Measurements from ENCODE around the gene IL17F. TPM values are rescaled to one million over a fixed set of nuclear protein-coding genes. Genes with fewer than 3 reads are reported as not detected.

Gene IL17F
- polyA plus RNA-seq, 6 donors from 2014 or later = not detected

DNA sequence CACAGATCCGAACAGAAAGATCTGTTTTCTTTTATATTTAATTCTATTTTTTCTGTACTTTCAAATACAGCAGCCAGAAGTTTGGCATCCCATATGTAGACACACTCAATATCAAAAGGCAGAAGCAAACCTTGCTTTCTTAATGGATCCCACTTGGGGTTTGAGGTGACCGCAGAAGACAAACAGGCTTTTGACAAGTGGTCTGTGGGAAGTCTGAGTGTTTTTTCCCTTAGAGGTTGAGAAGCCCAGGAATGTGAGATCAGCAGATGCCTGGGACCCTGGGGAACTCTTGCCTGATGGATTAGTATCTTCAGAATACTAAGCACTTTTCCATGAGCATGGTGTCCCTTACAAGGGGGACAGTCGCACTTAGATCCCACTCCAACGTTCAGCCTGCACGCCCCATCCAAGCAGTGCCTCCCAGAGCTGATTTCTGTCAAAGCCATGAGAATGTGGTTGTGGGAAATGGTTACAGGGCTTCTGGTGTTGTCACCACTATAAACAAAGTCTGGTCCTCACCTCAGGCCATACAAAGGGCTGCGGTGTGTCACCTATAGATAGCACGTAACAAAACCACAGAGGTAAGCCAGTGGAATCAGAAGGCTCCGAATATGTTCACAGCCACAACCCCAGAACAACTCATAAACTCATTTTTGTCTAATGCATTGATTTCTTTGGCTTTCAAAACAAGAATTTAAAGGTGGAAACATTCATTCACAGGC is 12.7 kb downstream of the IL17F start:
- no peak for DNase-seq
- Mint-ChIP-seq H3K9me3 (peaks cover 0 to 2% (median 0%) of the 10 kb centered on the region in 7 donors), H3K27me3 (peaks cover 0 to 17% (median 5%) of the 10 kb centered on the region in 3 donors), H3K4me1 (no peaks in the 10 kb centered on the region), H3K27ac (no peak overlapping the region), H3K4me3 (no peak overlapping the region), H3K36me3 (no peaks in the 10 kb centered on the region)
- no peak for ATAC-seq (ENCODE audit: low read depth in 2 of 2)

DNA sequence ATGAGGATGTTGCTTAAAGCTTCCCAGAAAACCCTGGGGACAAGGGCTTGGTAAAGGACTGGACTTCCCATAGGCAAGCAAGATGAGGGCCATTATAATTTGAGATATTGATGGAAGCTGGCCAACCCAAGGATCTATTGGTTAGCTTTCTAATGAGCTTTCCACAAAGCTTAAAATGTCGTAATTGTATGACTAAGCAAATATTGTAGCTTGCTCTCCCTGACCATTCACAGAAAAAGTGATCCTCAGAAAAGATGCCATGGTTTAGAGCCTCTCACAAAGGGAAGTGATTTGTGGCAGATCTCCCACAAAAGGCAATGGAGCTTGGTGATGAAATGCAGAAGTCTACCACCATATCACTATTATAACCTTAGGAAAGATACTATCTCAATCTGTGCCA is 13.6 kb downstream of the IL17F start:
- H3K27me3 Mint-ChIP-seq = peaks cover 0 to 8% (median 5%) of the 10 kb centered on the region in 3 donors
- ATAC-seq (ENCODE audit: low read depth in 2 of 2) (no peak), DNase-seq (no peak)
- no peak overlapping the region for H3K4me3 Mint-ChIP-seq
- no peak overlapping the region for H3K27ac Mint-ChIP-seq
- H3K4me1 Mint-ChIP-seq = no peaks in the 10 kb centered on the region
- no peaks in the 10 kb centered on the region for H3K36me3 Mint-ChIP-seq
- peaks cover 0 to 2% (median 0%) of the 10 kb centered on the region in 7 donors for H3K9me3 Mint-ChIP-seq

- no peak for DNase-seq
- no peak for ATAC-seq (ENCODE audit: low read depth in 2 of 2)
- H3K27me3 Mint-ChIP-seq = peaks cover 6 to 13% (median 8%) of the 10 kb centered on the region in 3 donors
- H3K27ac Mint-ChIP-seq = no peak overlapping the region
- no peaks in the 10 kb centered on the region for H3K36me3 Mint-ChIP-seq
- no peaks in the 10 kb centered on the region for H3K4me1 Mint-ChIP-seq
- peaks cover 0 to 2% (median 0%) of the 10 kb centered on the region in 7 donors for H3K9me3 Mint-ChIP-seq
- no peak overlapping the region for H3K4me3 Mint-ChIP-seq
These were observed 16.8 kb downstream of the IL17F start for GRCh38 chr6:52227495-52227894.

GRCh38 chr6:52221302-52221701 is 23.0 kb downstream of the IL17F start:
- Mint-ChIP-seq H3K4me3 (no peak overlapping the region), H3K27me3 (peaks cover 8 to 15% (median 13%) of the 10 kb centered on the region in 3 donors), H3K4me1 (no peaks in the 10 kb centered on the region), H3K9me3 (no peaks in the 10 kb centered on the region), H3K36me3 (no peaks in the 10 kb centered on the region), H3K27ac (no peak overlapping the region)
- ATAC-seq (ENCODE audit: low read depth in 2 of 2) (no peak), DNase-seq (no peak)

DNA sequence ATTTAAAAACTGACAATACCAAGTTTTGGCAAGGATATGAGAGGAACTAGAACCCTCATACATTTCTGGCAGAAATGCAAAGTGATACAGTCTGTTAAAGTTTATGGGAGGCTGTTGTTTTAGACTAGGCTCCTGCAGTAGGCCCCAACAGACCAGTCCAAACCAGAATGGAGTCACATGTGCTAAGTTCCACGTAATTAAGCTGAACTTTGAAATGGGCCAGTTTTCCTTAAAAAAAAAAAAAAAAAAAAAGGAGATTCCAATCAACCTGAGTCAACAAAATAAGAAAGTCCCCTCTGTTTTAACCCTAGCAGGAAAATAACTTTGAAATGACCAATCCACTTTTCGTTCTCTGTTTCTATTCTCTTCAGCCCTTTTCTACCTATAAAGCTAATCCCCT is 26.5 kb downstream of the IL17F start:
- peaks cover 0 to 12% (median 0%) of the 10 kb centered on the region in 3 donors for H3K27me3 Mint-ChIP-seq
- DNase-seq = no peak
- no peak overlapping the region for H3K27ac Mint-ChIP-seq
- H3K36me3 Mint-ChIP-seq = no peaks in the 10 kb centered on the region
- H3K4me1 Mint-ChIP-seq = no peaks in the 10 kb centered on the region
- ATAC-seq (ENCODE audit: low read depth in 2 of 2) = no peak
- no peaks in the 10 kb centered on the region for H3K9me3 Mint-ChIP-seq
- H3K4me3 Mint-ChIP-seq = no peak overlapping the region

DNA sequence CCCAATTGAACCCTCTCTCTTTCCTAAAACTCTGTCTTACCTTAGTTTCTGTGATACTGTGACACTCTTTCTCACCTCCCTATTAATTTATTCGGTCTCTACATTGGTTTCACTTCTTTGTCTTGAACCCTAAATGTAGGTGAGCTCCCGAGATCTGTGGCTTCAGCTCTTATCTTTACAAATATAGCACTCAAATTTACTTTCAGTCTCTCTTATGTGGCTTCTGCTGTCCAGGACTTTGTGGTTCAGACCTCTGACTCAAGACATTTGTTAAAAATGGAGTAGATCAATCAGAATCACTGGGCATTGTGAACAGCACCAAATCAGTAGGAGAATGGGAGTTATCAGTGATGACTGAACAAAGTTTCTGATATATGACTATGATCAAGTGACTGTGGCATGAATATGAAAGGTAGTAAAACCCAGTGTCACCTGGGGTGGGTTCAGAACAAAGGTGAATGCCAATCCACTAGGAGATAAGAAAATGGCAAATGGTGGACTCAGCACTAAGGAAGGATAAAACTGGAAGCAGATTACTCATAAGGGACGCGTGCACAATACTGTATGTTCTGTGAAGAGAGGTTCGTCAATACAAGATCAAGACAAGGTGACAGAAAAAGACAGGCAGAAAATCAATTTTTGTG is 27.2 kb downstream of the IL17F start:
- DNase-seq (no peak), ATAC-seq (ENCODE audit: low read depth in 2 of 2) (no peak)
- H3K27me3 Mint-ChIP-seq = peaks cover 0 to 10% (median 0%) of the 10 kb centered on the region in 3 donors
- H3K4me3 Mint-ChIP-seq = no peak overlapping the region
- no peaks in the 10 kb centered on the region for H3K4me1 Mint-ChIP-seq
- H3K27ac Mint-ChIP-seq = no peak overlapping the region
- H3K9me3 Mint-ChIP-seq = no peaks in the 10 kb centered on the region
- H3K36me3 Mint-ChIP-seq = no peaks in the 10 kb centered on the region

DNA sequence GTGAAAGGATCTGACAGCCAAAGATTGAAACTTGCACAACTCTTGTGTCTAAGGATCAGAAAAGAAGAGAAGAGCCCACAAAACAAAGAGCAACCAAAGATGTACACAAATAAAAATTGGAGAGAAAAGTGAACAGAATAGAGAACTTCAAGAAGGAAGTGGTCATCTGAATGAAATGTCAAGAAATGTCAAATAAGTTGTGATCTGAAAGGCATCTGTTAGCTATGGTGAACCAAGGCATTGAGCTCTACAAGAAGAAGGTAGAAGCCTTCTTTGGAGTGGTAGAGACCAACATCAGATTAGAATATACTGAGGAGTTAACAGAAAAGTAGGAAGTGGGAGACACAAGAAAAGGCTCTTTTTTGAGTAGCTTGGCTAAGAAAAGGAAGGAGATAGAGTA is 28.5 kb downstream of the IL17F start:
- no peaks in the 10 kb centered on the region for H3K4me1 Mint-ChIP-seq

GRCh38 chr6:52213127-52213526 is 31.2 kb downstream of the IL17F start:
- Mint-ChIP-seq H3K9me3 (no peaks in the 10 kb centered on the region), H3K27ac (no peak overlapping the region), H3K4me3 (no peak overlapping the region), H3K27me3 (peaks cover 0 to 3% (median 0%) of the 10 kb centered on the region in 3 donors), H3K4me1 (no peaks in the 10 kb centered on the region), H3K36me3 (no peaks in the 10 kb centered on the region)
- ATAC-seq (ENCODE audit: low read depth in 2 of 2) = no peak
- DNase-seq = no peak

More for the DNA sequence above, 28.5 kb downstream of the IL17F start:
- Mint-ChIP-seq H3K27ac (no peak overlapping the region), H3K27me3 (peaks cover 0 to 10% (median 0%) of the 10 kb centered on the region in 3 donors), H3K9me3 (no peaks in the 10 kb centered on the region), H3K36me3 (no peaks in the 10 kb centered on the region), H3K4me3 (no peak overlapping the region)
- DNase-seq (no peak), ATAC-seq (ENCODE audit: low read depth in 2 of 2) (no peak)

GRCh38 chr6:52210227-52210626 is 34.1 kb downstream of the IL17F start:
- no peak for ATAC-seq (ENCODE audit: low read depth in 2 of 2)

DNA sequence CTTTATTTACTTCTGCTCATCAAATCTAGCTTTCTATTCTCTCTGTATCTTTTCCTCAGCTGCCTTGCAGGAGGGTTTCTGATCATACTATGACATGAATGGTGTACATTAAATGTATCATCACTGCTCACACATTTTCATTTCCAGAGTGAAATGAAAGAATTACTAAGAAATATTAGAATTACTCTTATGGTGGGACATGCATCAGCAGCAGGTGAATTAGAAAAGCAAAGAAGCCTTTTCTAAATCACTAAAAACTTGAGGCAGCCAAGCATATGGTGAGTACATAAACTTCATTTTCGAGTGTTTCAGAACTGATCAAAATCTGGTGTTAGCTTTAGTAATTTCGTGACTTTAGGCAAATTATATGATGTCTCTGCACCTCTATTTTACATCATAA is 34.5 kb downstream of the IL17F start:
- no peak overlapping the region for H3K4me3 Mint-ChIP-seq
- no peak for ATAC-seq (ENCODE audit: low read depth in 2 of 2)
- peaks cover 0 to 5% (median 3%) of the 10 kb centered on the region in 3 donors for H3K27me3 Mint-ChIP-seq
- DNase-seq = no peak
- H3K27ac Mint-ChIP-seq = no peak overlapping the region
- no peaks in the 10 kb centered on the region for H3K36me3 Mint-ChIP-seq
- H3K9me3 Mint-ChIP-seq = peaks cover 0 to 6% (median 3%) of the 10 kb centered on the region in 7 donors
- H3K4me1 Mint-ChIP-seq = no peaks in the 10 kb centered on the region

More at GRCh38 chr6:52210227-52210626, 34.1 kb downstream of the IL17F start:
- H3K4me3 Mint-ChIP-seq = no peak overlapping the region
- H3K27me3 Mint-ChIP-seq = peaks cover 0 to 5% (median 3%) of the 10 kb centered on the region in 3 donors
- no peak overlapping the region for H3K27ac Mint-ChIP-seq
- peaks cover 0 to 6% (median 3%) of the 10 kb centered on the region in 7 donors for H3K9me3 Mint-ChIP-seq
- H3K4me1 Mint-ChIP-seq = no peaks in the 10 kb centered on the region
- no peaks in the 10 kb centered on the region for H3K36me3 Mint-ChIP-seq
- no peak for DNase-seq

DNA sequence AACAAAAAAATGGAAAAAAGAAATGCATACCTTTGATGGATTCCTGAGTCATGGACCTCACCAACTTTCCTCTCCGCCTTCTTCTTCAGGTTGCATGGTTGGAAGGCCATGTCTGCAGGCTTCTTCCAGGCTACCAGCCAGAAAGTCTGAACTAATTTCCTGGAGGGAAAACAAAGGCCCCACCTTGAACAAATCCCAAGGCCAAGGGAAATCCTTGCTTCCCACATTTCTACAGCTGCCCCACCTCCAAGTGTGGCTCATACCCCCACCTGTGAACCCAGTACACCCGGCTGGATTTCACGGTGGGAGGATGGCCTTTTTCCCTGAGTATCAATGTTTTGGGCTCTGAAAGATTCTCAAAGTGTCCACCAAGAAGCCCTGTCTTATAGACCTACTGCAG is 35.7 kb downstream of the IL17F start:
- ATAC-seq (ENCODE audit: low read depth in 2 of 2) = no peak
- Mint-ChIP-seq H3K27ac (no peak overlapping the region), H3K27me3 (peaks cover 0 to 5% (median 3%) of the 10 kb centered on the region in 3 donors)

GRCh38 chr6:52207066-52207465 is 37.2 kb downstream of the IL17F start:
- H3K27ac Mint-ChIP-seq = no peak overlapping the region
- no peaks in the 10 kb centered on the region for H3K36me3 Mint-ChIP-seq
- peaks cover 0 to 13% (median 4%) of the 10 kb centered on the region in 7 donors for H3K9me3 Mint-ChIP-seq
- ATAC-seq (ENCODE audit: low read depth in 2 of 2) = no peak
- H3K27me3 Mint-ChIP-seq = peaks cover 0 to 6% (median 5%) of the 10 kb centered on the region in 3 donors
- H3K4me3 Mint-ChIP-seq = no peak overlapping the region
- H3K4me1 Mint-ChIP-seq = no peaks in the 10 kb centered on the region
- no peak for DNase-seq

More for the DNA sequence above, 35.7 kb downstream of the IL17F start:
- Mint-ChIP-seq H3K4me3 (peak overlapping the region in 1 of 8 donors; percentile 35), H3K36me3 (no peaks in the 10 kb centered on the region), H3K9me3 (peaks cover 0 to 6% (median 3%) of the 10 kb centered on the region in 7 donors), H3K4me1 (no peaks in the 10 kb centered on the region)
- no peak for DNase-seq

DNA sequence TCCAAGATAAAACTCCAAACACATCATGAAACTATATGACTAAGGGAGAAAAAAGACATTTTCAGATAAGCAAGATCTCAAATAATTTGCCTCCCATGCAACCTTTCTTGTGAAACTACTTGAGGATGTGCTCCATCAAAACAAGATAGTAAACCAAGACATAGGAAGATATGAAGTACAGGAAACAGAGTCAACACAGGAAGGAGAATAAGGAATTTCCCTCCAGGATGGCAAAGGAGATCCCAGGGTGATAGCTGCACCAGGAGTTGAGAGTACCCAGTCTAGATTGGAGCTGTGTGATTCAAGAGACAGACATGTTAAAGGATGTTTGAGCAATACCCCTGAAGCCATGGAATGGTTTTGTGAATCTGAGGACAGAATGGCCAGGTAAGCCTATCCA is 42.8 kb downstream of the IL17F start:
- Mint-ChIP-seq H3K36me3 (peaks cover 0 to 18% of the 10 kb centered on the region in 2 donors), H3K4me1 (no peaks in the 10 kb centered on the region), H3K27me3 (peaks cover 0 to 8% (median 5%) of the 10 kb centered on the region in 3 donors), H3K9me3 (peaks cover 15 to 49% (median 27%) of the 10 kb centered on the region in 7 donors), H3K4me3 (no peak overlapping the region), H3K27ac (no peak overlapping the region)
- no peak for DNase-seq
- no peak for ATAC-seq (ENCODE audit: low read depth in 2 of 2)

DNA sequence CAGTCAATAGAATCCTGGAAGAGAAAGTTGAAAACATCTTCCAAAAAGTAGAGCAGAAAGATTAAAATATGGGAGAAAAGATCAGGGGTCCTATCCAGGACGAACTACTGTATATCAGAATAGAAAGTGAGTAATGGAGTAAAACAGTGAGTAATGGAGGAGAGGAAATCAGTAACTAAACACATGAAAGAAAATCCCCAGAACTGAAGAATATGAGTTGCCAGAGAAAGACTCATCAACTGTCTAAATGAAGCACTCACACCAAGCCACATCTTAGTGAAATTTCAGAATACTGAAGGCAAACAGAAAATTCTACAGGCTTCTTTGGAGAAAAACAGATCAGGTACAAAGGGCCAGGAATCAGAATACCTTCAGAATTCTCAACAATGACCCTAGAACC is 43.3 kb downstream of the IL17F start:
- H3K4me3 Mint-ChIP-seq = no peak overlapping the region
- no peak overlapping the region for H3K27ac Mint-ChIP-seq
- peaks cover 0 to 8% (median 5%) of the 10 kb centered on the region in 3 donors for H3K27me3 Mint-ChIP-seq
- peaks cover 15 to 49% (median 27%) of the 10 kb centered on the region in 7 donors for H3K9me3 Mint-ChIP-seq
- H3K4me1 Mint-ChIP-seq = no peaks in the 10 kb centered on the region
- peaks cover 0 to 18% of the 10 kb centered on the region in 2 donors for H3K36me3 Mint-ChIP-seq
- DNase-seq = no peak
- no peak for ATAC-seq (ENCODE audit: low read depth in 2 of 2)

All from naive B cell (primary cell).